Stimulated activated CD8-positive, alpha-beta memory T cell treated with anti-CD3 and anti-CD28 coated beads, Interleukin-7, amount 100 ng/mL, for 24 hours (primary cell): ENCODE data around the gene PRODH2.

ENCODE experiments used
- DNase-seq: peaks from one replicate; pipeline ENCODE4 v3.0.0-alpha.2; 2020; ENCODE audit warnings: low read depth

PRODH2 gene

GRCh38 chr19:35793381-35794165, 19.1 kb downstream of the PRODH2 start:
- no peak for DNase-seq

- DNase-seq = no peak
These were observed 19.8 kb downstream of the PRODH2 start for GRCh38 chr19:35792888-35793287.

- DNase-seq = no peak
These were observed 20.3 kb downstream of the PRODH2 start for GRCh38 chr19:35792312-35792711.

GRCh38 chr19:35791814-35792279, 20.8 kb downstream of the PRODH2 start:
- no peak for DNase-seq

GRCh38 chr19:35790981-35791813, 21.4 kb downstream of the PRODH2 start:
- DNase-seq = no peak

- no peak for DNase-seq
These were observed 22.4 kb downstream of the PRODH2 start for GRCh38 chr19:35789978-35790944.

GRCh38 chr19:35789195-35789977, 23.3 kb downstream of the PRODH2 start:
- no peak for DNase-seq

- DNase-seq = no peak
These were observed 24.3 kb downstream of the PRODH2 start for GRCh38 chr19:35788205-35788960.

GRCh38 chr19:35787227-35787799, 25.3 kb downstream of the PRODH2 start:
- no peak for DNase-seq

- DNase-seq = no peak
These were observed 26.1 kb downstream of the PRODH2 start for GRCh38 chr19:35786299-35787160.

GRCh38 chr19:35785339-35785627, 27.4 kb downstream of the PRODH2 start:
- DNase-seq = no peak

GRCh38 chr19:35784503-35785338, 27.9 kb downstream of the PRODH2 start:
- DNase-seq = no peak

GRCh38 chr19:35783469-35784434, 28.9 kb downstream of the PRODH2 start:
- no peak for DNase-seq

GRCh38 chr19:35782589-35782988, 30.1 kb downstream of the PRODH2 start:
- DNase-seq = no peak

- DNase-seq = no peak
These were observed 31.0 kb downstream of the PRODH2 start for GRCh38 chr19:35781650-35782049.

GRCh38 chr19:35780717-35781116, 31.9 kb downstream of the PRODH2 start:
- no peak for DNase-seq

- no peak for DNase-seq
These were observed 32.6 kb downstream of the PRODH2 start for GRCh38 chr19:35780058-35780457.
